Astrocyte of the cerebellum (primary cell): ENCODE data around the gene MORC3.

Experiments
- DNase-seq: peaks from one replicate; pipeline ENCODE4 v3.0.0-alpha.2; 2011; ENCODE audit warnings: low read depth
- H3K4me3 ChIP-seq: 2 replicates; pipeline ENCODE4 v1.5.1; 2011; ENCODE audit warnings: mild to moderate bottlenecking, low read depth, low read length, moderate library complexity
- in situ Hi-C: cut with HindIII; loops from 2 replicates; pipeline ENCODE4 v1.10.0; 2017; ENCODE audit warnings: low sequenced_read_pairs
- TF ChIP-seq, protein P1 (sequence below): IDR thresholded peaks from 2 replicates; pipeline ENCODE4 v1.5.1; 2012; ENCODE audit warnings: low read length, low read depth, moderate library complexity, mild to moderate bottlenecking; ENCODE audit errors: missing control alignments

MORC3 gene

DNA sequence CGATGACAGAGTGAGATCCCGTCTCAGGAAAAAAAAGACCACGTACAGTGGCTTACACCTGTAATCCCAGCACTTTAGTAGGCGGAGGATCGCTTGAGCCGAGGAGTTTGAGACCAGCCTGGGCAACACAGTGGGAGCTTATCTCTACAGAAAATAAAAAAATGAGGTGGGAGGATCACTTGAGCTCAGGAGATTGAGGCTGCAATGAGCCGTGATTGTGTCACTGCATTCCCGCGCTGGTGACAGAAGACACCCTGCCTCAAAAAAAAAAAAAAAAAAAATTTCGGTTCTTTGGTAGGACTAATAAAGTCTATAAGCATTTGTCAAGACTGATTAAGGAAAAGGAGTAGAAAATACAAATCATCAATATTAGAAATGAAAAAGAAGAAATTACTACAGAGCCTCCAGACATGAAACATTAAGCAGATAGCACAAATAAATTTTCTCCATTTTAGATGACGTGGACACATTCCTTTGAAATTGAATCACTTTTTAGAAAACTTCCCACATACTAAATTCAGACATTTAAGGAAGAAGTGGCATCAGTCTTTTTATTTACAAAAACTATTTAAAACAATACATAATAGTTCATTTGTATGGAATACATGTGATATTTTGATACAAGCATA lies 30.4 kb downstream of the MORC3 start:
- in situ Hi-C loops: no loop called here
- no peak for DNase-seq
- no peak overlapping the region for H3K4me3 ChIP-seq
- TF ChIP-seq, protein P1, sequence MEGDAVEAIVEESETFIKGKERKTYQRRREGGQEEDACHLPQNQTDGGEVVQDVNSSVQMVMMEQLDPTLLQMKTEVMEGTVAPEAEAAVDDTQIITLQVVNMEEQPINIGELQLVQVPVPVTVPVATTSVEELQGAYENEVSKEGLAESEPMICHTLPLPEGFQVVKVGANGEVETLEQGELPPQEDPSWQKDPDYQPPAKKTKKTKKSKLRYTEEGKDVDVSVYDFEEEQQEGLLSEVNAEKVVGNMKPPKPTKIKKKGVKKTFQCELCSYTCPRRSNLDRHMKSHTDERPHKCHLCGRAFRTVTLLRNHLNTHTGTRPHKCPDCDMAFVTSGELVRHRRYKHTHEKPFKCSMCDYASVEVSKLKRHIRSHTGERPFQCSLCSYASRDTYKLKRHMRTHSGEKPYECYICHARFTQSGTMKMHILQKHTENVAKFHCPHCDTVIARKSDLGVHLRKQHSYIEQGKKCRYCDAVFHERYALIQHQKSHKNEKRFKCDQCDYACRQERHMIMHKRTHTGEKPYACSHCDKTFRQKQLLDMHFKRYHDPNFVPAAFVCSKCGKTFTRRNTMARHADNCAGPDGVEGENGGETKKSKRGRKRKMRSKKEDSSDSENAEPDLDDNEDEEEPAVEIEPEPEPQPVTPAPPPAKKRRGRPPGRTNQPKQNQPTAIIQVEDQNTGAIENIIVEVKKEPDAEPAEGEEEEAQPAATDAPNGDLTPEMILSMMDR: no peak

DNA sequence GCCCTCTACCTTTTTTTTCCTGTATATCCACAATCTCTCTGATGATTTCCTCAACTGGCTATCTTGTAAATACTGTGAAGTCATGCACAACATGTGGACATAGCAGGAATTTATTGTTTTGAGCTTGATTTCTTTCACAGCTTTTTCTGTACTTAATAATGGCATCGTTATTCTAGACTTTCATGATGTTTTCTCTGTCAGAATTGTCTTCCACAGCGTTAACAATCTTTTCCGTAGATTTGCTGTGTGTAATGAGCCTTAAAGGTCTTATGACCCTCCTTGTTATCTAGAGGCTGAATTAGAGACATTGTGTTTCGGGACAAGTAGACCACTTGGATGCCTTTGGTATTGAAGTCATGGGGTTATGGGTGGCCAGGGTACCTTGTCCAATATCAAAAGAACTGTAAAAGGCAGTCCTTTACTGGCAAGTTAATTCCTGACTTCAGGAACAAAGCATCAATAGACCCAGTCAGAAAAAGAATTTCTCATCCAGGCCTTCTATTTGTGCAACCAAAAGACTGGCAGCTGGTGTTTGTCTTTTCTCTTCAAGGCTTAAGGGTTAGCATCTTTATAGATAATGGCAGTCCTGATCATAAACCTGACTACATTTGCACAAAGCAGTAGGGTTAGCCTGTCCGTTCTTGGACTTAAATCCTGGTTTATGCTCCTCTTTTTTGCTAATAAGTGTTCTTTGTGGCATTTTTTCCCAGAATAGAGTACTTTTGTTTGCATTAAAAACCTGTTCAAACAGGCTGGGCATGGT lies 35.1 kb downstream of the MORC3 start:
- TF ChIP-seq, protein P1: no peak
- DNase-seq: no peak
- H3K4me3 ChIP-seq: no peak overlapping the region
- in situ Hi-C loops: no loop called here

DNA sequence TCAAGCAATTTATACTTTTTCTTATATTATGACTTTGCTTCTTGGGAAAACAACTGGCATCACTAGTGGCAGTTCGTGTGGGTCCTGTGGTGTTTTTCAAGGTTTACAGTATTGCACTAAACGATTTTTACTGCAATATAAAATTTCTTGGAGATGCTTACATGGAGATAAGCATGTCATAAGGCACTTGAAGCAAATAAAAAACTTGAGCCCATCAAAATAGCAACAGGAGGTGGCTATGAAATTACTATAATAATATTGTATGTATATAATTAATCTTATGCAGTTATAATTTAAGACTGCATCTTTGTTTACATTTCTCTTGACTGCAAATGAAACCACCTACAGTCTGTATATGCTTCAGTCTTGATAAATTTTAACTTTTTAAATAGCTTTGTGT lies 35.9 kb downstream of the MORC3 start:
- in situ Hi-C loops: no loop called here
- H3K4me3 ChIP-seq: no peak overlapping the region
- no peak for DNase-seq
- TF ChIP-seq, protein P1: no peak

DNA sequence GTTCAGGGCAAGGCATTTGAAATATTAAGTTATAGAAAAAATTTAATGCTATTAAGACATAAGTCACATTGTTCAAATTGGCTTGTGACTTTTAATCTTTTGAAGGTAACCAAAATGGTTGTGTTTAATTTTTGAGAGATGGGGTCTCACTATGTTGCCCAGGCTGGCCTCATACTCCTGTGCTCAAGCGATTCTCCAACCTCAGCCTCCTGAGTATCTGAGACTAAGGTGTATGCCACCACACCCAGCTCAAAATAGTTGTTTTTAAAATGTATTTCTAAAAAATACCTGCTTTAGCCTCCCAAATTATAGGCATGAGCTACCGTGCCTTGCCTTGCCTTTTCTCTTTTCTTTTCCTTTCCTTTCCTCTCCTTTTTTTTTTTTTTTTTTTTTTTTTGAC lies 39.2 kb downstream of the MORC3 start:
- no peak for DNase-seq
- H3K4me3 ChIP-seq: no peak overlapping the region
- TF ChIP-seq, protein P1: no peak
- in situ Hi-C loops: no loop called here

DNA sequence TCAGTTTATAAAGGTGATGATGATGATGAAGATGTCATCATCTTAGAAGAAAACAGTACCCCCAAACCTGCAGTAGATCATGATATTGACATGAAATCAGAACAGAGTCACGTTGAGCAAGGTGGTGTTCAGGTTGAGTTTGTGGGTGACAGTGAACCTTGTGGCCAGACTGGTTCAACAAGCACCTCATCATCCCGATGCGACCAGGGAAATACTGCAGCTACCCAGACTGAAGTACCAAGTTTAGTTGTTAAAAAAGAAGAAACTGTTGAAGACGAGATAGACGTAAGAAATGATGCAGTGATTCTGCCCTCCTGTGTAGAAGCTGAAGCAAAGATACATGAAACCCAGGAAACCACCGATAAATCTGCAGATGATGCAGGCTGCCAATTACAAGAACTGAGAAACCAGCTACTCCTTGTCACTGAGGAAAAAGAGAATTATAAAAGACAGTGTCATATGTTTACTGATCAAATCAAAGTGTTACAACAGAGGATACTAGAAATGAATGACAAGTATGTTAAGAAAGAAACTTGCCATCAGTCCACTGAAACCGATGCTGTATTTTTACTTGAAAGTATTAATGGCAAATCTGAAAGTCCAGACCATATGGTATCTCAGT lies 49.2 kb downstream of the MORC3 start:
- TF ChIP-seq, protein P1: no peak
- DNase-seq: no peak
- no peak overlapping the region for H3K4me3 ChIP-seq
- in situ Hi-C loops: loop anchor here (10.0 kb wide), 1 partner anchor 104 kb away; no protein-coding TSS in a partner anchor

DNA sequence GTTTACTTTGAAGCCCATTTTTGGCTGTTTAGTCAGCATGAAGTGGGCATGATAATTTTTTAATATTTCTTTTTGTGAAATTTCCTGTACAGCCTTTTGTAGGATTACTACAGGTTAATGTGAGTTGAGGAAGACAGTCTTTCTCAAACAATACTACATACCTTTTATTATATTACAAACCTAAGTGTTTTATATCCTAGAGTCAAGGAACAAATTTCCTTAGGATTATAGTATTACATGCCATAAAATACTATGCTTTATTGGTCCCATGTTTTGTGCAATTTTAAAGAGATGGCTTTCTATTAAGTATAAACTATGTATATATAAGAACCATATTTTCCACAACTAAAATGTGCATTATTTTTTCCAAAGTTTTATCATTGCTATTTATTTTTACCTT lies 56.0 kb downstream of the MORC3 start:
- no peak for DNase-seq
- in situ Hi-C loops: no loop called here
- TF ChIP-seq, protein P1: no peak
- H3K4me3 ChIP-seq: no peak overlapping the region
